Measurements from ENCODE around the gene ENTR1.

Gene ENTR1

GRCh38 chr9:136359774-136360718, 50.4 kb downstream of the ENTR1 start:
- DNase-seq: no peak

- DNase-seq: no peak
Observed at GRCh38 chr9:136358888-136359287, 51.5 kb downstream of the ENTR1 start.

- DNase-seq: no peak
Observed at GRCh38 chr9:136358016-136358415, 52.4 kb downstream of the ENTR1 start.

- no peak for DNase-seq
Observed at GRCh38 chr9:136357202-136357725, 53.1 kb downstream of the ENTR1 start.

GRCh38 chr9:136355616-136356557, 54.5 kb downstream of the ENTR1 start:
- DNase-seq: no peak

- no peak for DNase-seq
Observed at GRCh38 chr9:136354592-136355085, 55.8 kb downstream of the ENTR1 start.

GRCh38 chr9:136353757-136354488, 56.5 kb downstream of the ENTR1 start:
- DNase-seq: no peak

GRCh38 chr9:136353088-136353487, 57.3 kb downstream of the ENTR1 start:
- DNase-seq: no peak

GRCh38 chr9:136352682-136353081, 57.7 kb downstream of the ENTR1 start:
- no peak for DNase-seq
